Measurements from ENCODE around the gene ZNF488.
"Not testable (repeated sequence)": the region's sequence is repeated elsewhere in the genome, so short reads cannot be mapped to it uniquely, and the experiment has no call there.

The ZNF488 gene

DNA sequence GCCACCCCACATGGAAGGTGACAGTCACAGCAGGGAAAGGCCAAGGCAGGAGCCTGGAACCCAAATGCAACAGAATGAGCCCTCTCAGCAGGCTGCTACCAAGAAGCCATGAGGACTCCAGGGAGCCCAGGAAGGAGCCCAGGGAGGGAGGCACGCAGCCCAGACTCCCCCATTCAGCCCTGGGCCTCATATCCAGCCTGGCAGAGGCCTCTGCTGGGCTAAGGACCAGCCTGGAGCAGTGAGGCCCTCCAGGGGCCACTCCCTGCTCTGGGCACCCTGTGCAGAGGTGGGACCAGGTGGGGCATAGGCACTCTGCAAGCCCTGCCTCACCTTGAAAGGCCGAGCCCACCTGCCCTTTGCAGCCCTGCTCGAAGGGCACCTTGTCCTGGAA lies 25.8 kb upstream of the ZNF488 start:
- no peak for DNase-seq (ENCODE audit: low spot score)

DNA sequence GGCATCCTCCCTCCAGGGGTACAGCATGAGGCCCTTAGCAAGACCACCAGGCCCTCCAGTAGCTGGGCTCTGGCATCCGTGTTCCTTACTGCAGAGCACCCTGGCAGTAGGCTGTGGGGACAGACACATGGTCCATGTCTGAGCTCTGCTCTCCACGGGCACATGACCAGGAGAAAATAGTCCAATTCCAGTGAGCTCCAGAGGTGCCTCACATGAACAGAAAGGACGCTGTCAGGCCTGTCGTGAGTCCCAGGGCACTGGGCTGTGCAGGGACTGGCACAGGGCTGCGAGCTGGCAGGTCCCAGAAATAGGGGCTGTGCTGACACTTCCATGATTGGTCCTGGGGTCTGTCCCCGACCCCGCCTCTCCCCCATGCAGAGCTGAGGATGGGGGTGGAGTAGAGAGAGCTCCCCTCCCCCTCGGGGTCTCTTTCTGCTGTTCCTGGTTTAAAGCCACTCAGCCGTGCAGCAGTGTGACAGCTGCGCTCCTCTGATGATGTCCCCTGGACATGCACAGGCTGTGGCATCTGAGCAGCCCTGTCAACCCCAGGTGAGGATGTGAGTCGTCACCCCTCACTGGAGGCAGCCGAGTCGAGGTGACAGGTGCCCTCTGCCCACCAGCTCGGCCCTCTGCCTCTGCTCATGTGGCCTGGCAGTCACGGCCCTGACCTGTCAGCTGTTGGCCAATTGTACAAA lies 25.2 kb upstream of the ZNF488 start:
- DNase-seq (ENCODE audit: low spot score), result no peak

DNA sequence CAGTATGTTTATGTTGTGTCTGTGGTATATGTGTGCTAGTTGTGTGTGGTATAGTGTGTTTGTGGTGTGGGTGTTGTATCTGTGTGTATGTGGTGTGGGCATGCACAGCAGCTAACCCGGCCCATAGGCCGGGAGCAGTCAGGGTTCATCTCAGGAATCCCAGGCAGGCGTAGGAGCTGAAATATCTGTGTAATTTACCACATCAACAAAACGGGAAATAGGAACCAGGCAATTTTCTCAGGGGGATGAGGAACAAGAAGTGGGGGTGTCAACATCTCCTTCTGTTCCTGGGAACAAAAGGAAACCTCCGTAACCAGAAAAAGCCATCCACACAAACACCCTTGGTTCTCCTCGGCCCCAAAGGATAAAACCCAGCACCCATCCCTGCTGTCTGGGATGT lies 24.5 kb upstream of the ZNF488 start:
- no peak for DNase-seq (ENCODE audit: low spot score)

DNA sequence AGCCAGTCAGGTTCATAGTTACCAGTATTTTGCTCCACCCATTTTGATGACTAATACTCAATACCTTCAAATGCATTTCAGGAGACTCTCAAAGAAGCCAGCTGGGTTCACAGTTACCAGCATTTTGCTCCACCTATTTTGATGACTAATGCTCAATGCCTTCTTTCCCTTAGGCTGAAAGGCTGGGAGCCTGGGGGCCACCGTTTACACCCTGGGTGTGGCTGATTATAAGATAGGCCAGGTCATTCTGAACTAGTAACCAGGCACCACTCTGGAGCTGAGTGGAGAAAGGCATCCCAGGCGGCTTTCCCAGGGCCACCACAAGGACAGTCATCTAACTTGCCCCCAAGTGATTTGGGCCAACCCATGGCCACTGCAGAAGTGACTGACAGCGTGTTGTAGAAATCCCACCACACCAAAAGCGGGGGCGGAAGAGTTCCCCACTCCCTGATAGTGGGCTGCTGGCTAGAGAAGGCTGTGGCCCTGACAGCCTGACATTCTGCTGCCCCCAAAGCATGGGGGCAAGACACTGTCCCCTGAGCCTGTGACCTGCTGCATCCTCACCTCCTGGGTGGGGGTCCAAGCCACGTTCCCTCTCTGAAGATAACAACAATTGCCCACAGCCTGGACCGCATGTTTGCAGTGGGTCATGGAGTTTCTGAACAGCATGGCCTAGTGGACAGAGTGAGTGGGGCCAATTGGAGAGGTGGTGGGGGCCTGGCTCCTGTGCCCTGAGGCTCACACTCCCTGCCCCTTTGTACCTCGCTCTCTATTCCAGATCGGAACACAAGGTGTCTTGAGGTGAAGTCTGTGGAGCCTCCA lies 23.0 kb upstream of the ZNF488 start:
- DNase-seq (ENCODE audit: low spot score), result no peak

DNA sequence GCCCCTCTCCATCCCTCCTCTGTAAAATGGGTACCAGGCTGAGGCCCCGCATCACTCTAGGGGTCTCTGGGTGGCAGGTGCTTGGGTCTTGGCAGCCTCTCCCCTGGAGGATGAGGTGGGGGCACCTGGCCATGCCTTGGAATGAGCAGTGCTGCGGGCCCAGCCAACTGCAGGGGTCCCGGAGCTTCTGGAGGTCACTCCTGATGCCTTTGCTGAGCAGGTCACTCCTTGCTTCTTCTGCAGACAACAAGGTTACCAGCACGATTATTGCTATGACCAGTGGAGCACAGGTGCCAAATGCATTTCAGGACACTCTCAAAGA lies 22.4 kb upstream of the ZNF488 start:
- DNase-seq (ENCODE audit: low spot score), result no peak

DNA sequence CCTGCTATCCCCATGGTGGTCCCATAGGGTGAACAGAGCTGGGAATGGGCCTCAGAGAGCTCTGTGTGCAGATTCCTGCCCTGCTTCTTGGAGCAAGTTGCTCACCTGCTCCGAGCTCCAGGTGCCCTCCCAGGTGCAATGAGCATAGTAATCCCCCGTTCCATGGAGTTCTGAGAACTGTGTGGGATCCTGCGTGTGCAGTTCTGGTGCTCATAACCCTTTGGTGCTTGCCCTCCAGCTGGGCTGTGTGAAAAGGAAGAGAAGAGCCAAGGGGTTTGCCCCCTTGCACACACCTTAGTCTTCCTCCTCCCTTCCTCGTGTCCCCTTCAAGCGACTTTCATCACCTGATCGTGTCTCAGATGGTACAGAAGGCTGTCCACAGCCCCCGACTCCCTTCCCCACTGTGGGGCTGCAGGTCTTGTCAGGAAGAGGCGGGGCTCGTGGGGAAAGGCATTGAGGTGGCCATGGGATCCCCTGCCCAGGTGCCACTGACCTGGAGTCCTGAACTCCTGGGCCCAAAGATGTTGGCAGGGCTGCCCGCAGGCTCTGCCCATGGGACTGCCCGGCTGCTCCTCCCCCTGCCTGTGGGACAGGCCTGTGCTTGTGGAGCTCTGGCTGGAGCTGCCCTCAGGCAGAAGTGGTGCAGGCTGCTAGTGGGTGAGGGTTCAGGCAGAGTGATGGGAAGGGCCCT lies 21.9 kb upstream of the ZNF488 start:
- no peak for DNase-seq (ENCODE audit: low spot score)

DNA sequence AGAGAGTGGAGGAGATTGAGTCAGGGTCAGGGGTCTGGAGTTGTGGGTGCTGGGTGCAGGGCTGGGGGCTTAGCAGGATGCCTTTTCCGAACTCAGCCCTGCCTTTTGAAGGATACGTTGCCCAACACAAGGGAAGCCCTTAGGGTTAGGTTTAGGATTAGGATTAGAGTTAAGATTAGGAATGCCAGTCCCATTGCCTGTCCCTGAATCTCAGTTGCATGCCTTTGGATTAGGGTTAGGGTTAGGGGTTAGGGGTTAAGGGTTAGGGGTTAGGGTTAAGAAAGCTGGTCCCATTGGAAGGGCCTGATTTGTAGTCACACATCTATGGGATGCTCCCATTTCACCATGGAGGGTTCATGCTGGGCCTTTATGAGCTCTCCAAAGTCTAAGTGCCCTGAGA lies 20.8 kb upstream of the ZNF488 start:
- no peak for DNase-seq (ENCODE audit: low spot score)

DNA sequence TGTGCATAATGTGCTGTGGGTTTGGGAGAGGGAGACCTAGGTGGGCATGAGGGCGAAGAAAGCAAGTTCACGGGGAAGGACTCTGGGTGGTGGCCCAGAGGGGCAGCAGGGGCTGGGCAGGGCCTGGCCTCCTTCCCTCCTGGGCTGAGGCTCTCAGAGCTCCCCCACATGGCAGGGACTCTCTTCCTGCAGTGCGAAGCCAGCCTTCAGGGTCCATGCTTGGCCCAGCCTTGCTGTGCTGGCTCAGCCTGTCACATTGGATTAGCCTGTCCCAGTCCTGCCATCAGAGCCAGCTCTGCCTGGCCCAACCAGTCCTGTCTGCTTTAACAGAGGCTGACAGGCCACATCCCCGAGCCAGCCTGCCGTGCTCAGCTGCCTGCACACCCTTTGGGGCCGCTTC lies 20.4 kb upstream of the ZNF488 start:
- no peak for DNase-seq (ENCODE audit: low spot score)

DNA sequence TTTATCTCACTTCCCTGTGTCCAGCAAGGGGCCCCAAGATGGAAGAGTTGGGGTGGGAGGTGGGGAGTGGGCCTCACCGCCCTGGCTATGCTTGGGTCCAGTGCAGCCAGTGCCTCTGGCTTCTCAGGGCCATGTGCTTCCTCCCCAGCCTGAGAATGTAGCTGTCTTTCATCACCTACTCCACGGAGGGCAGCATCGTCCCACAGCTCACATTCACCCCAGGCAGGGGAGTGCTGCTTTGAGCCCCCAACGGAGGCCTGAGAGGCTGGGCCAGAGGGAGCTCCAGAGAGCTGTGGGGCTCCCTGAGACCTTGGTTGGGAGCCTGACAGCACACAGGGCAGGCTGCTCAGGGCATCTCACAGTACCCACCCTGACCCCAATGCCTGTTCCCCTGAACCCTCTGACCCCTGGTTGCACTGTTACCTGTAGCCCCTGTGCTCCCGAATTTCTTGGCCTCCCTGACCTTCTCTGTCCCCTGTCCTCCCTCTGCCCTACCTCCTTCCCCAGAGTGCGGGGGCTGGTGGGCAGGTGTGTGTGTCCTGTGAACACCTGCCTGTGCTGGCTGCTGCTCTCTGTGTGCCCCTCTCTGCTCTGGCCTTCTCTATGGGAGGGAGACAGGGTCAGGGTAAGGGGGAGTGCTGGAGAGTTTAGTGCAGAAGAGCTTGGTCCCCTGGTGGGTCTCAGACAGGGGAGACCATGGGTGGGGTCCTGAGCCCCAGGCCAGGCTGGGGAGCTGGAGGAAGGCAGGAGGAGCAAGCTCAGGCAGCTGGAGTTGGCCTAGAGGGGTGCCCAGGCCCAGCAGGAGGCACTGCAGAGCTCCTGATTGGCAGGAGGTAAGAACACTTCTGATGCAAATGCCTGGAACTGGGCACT lies 19.6 kb upstream of the ZNF488 start:
- no peak for DNase-seq (ENCODE audit: low spot score)

DNA sequence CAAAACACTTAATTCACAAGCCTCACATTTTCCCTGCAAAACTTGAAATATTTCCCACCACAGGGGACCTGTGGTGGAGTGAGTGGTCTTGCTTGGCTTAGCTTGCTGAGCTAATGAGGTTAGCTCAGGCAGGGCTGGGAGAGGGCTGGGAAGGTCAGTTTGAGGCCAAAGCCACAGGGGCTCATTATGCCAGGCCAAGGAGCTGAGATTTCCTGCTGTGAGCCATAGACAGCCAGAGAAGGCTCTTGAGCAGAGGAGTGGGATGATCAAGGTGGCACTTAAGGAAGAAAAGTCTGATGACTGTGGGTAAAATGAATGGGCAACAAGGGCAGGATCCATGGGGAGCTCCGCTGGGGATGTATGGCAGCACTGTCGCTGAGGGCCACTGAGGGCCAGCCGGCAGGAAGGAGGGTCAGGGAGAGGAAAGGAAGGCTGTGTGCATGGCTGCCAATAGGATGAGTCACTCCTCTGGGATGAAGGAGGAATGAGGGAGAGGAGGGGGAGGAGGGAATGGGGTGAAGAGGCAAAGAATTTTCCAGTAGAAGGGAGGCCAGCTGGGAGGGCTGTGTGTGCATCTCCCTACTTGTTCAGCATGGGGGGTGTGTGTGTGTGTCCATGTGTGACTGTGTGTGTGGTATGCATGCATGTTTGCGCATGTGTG lies 18.7 kb upstream of the ZNF488 start:
- DNase-seq (ENCODE audit: low spot score), result no peak

DNA sequence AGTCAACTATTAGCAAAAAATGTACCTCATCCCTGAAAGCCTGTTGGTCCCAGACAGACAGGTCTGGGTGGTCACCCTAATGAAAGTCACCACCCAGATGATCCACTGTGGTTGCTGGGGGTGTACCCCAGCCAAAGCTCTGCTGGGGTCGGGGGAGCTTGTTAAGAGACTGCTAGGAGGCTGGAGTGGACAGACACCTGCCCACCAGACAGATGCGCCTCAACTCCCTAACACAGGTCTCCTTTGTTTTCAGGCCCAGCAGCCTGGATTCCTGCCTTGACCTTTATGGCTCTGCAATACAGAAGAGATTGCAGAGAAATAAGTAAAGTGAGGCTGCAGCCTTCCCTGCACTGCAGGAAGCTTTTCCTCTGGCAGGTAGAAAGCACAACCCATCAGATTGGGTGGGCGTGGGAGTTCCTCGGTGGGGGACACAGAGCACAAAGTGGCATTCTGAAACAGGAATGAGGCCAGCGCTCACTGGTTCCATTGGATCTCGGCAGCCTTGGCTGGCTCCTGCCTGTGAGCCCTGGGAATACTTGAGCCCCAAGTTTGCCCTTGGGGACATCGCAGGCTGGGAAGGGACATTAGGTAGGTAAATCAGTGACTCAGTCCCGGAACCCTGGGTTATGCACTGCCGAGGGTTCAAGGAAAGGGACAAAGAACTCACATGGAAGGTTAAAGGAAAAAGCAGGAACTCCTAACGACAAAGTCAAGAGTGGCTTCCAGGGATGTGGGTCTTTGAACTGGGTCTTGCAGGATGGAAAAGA lies 18.0 kb upstream of the ZNF488 start:
- no peak for DNase-seq (ENCODE audit: low spot score)

DNA sequence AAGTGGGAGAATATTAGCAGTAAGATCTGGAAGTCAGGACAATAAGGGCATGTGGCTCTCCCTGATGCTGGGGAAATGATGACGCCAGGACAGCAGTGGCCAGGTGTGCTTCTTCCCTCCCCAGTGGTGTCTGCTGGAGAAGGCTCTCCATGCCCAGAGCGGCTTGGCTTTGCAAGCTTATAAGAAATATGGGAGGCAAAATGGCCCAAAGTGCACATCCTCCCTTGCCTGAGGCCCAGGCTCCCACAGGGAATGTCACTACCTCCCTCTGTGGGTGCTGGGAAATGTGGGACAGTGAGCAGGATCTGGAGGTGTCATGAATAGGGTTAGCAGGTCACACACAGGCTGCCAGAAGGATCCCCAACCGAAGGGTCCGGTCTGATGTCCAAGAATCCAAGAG lies 17.1 kb upstream of the ZNF488 start:
- DNase-seq (ENCODE audit: low spot score), result no peak

DNA sequence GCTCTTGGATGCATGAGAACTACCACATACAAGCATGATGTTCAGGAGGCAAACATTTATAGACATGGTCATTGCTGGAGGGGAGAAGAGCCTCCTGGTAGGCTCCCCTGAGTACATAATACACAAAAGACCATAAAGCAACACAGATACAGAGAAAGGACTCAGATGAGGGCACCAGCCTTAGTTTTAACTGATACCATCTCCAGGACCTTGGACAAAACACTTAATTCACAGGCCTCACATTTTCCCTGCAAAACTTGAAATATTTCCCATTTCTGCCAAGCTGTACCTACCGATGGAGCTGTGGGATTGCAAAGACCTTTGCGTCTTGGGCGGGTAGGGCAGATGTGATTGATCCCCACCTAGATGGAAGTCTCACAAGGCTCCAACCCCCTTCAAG lies 16.7 kb upstream of the ZNF488 start:
- no peak for DNase-seq (ENCODE audit: low spot score)

DNA sequence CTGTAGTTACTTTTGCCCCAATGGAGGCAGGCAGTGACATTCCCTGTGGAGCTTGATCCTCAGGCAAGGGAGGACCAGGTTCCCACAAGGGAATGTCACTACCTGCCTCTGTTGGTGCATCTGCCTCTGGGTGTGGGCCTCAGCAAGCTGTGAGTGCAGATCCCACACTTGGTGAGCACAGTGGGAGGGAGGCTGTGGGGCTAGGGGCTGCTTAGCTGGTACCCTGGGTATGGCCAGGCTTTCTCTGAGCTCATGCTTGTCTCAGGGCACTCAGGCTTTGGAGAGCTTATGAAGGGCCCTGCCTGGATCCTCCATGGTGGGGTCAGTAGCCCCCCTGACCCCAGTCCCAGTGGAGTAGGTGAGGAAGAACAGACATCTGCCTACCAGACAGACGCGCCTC lies 16.2 kb upstream of the ZNF488 start:
- DNase-seq (ENCODE audit: low spot score), result no peak

DNA sequence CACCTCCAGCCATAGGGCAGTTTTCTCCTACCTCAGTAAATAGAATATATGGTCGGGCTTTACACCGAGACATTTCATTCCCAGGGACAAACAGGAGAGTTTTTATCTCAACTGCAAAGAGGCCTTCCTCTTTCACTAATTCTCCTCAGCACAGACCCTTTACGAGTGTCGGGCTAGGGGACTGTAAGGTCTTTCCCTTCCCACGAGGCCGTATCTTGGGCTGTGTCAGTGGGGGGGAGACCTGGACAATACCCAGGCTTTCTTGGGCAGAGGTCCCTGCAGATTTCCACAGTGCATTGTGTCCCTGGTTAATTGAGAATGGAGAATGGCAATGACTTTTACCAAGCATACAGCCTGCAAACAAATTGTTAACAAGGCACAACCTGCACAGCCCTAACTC lies 13.2 kb upstream of the ZNF488 start:
- no peak for DNase-seq (ENCODE audit: low spot score)

DNA sequence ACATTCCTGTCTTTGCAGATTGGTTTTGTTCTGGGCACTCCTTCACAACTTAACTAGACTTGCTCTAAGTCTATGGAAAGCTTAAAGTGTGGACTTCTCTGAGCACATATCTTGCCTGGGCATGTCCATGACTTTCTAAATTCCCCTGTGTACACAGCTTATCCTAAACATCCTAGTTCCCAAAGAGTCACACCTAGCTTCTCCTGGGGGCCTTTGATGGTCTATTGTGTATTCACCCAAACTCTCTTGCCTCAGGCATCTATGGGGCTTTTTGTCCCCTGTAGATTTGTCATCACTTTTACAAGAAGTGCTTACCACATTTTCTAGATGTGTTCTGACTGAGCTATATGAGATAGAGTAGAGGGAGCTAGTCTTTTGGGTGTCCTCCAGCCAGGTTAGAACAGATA lies 12.2 kb upstream of the ZNF488 start:
- DNase-seq (ENCODE audit: low spot score), result no peak

DNA sequence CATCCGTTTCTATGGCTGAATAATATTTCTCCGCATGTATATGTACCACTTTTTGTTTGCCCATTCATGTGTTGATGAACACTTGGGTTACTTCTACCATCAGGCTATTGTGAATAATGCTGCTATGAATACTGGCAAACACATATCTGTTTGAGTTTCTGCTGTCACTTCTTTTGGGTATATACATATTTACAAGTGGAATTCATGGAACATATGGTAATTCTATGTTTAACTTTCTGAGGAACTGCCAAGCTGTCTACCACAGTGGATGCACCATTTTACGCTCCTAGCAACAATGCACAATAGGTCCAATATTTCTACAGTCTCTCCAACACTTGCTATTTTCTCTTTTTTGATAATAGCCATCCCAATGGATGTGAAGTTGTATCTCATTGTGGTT lies 5.5 kb upstream of the ZNF488 start:
- no peak for DNase-seq (ENCODE audit: low spot score)

DNA sequence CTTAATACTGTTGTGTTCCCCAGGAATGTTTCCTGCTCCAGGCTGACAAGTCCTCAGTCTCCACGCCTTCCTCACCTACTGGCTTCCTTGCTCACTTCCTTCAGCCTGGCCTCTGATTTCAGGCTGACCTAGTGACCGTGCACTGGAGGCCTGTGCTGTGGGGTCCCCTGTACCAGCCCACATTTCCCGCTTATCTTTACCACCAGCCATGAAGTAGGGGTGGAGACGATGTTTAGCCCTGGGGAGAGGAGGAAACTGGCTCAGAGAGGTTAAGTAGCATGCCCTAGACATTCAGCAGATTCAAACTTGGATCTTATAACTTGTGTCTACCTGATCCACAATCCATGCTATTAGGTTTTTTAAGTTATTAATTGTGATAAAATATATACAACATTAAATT lies 4.8 kb upstream of the ZNF488 start:
- DNase-seq (ENCODE audit: low spot score), result no peak

DNA sequence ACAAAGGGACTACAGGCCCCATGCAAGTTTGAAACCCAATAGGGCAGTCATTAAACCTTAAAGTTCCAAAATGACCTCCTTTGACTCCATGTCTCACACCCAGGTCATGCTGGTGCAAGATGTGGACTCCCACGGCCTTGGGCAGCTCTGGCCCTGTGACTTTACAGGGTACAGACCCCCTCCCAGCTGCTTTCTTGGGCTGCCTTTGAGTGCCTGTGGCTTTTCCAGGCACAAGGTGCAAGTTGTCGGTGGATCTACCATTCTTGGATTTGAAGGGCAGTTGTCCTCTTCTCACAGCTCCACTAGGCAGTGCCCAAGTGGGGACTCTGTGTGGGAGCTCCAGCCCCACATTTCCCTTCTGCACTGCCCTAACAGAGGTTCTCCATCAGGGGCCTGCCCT lies 2.0 kb upstream of the ZNF488 start:
- not testable (repeated sequence) for DNase-seq (ENCODE audit: low spot score)

DNA sequence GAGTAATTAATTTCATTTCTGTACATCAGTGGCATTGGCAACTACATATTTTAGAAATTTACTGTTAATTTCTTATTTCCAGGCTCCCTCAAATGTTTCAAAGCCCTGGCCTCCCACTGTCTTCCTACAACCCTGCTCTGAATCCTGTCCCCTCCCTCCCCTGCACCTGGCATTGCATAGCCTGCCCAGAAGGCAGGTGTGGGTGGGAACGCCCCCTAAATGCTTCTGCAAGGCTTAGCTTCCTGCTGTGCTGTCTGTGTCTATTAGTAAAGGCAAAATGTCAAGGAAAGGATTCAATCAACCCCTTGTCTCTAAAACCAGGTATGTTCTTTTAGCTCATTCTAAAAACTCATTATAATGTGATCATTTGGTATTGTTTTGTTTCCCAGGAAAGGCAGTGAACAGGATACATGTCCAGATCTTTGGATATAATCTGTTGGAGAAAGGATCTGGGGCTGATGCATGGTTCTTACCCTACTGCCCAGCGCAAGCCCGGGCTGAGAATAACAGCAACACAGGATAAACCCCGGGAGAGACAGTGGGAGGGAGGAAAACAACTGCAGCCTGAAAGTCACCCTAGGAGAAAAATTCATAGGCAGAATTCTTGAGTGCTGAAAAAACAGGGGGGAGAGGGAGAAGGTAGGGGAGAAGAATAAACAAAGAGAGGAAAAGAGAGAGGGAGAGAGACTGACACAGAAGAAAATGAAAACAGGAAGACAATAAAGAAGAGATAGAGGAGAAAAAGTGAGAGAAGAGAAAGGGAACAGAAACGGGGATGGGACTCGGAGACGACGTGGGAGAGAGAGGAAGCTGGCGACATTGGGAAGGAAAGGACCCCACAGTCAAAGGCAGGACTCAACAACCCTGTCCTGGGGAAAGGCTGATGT lies 589 bp downstream of the ZNF488 start:
- DNase-seq (ENCODE audit: low spot score), result no peak

All from CD4-positive, alpha-beta T cell treated with Interleukin-15 for 4 hours (primary cell).